HCT116 (cell line): ENCODE data around the gene CCDC192. TPM values are rescaled to one million over a fixed set of nuclear protein-coding genes. Genes with fewer than 3 reads are reported as not detected.

Experiments
- ATAC-seq: fragments of 200-7000 bp; cut with Tn5 transposase; 2 replicates; pipeline ENCODE4 v1.9.1; 2020; ENCODE audit warnings: mild to moderate bottlenecking, moderate library complexity
- BruUV-seq: library from RNA; stranded (reverse); fragments of 400-500 nt; replicated peaks from 2 replicates; lab custom pipeline; 2021; lab: Mats Ljungman, UMichigan
- CTCF ChIA-PET: fragments of 300-600 bp; sonication (Branson Sonifier 250); formaldehyde crosslinking; loops from one replicate; lab custom pipeline; 2021; ENCODE audit warnings: antibody characterized with exemption; lab: Charles Lee
- POLR2A ChIA-PET: fragments of 300-600, 350-600 bp; sonication (Branson Sonifier 250); formaldehyde crosslinking; loops from one replicate; lab custom pipeline; 2021; ENCODE audit warnings: antibody characterized with exemption; lab: Charles Lee
- RAD21 ChIA-PET, 2 experiments: fragments of 300-600 bp; sonication (Branson Sonifier 250); formaldehyde crosslinking; loops; one replicate each; lab custom pipeline; 2023; ENCODE audit warnings: low total read pairs in 2 of 2; ENCODE audit not compliant: uncharacterized antibody in 2 of 2, unreplicated experiment in 2 of 2, low non-redundant PET in 1 of 2; lab: Charles Lee
- DNase-seq: peaks from one replicate; pipeline ENCODE4 v3.0.0-alpha.2; 2010; ENCODE audit warnings: low read depth, low spot score
- H2AFZ ChIP-seq: fragments of 200-600 bp; shearing (Covaris generic), sonication (generic); 2 replicates; pipeline ENCODE4 v1.6.1; 2017; ENCODE audit warnings: low read depth, mixed run types, mixed read lengths, antibody characterized with exemption, low read length; ENCODE audit not compliant: poor library complexity, severe bottlenecking
- H3K27ac ChIP-seq: 2 replicates; pipeline ENCODE4 v1.5.1; 2012; ENCODE audit warnings: low read depth, low read length
- H3K27me3 ChIP-seq: fragments of 200-600 bp; sonication (generic); 2 replicates; pipeline ENCODE4 v1.6.1; 2016; ENCODE audit warnings: mixed run types, low read length, mixed read lengths; ENCODE audit not compliant: insufficient read depth
- H3K36me3 ChIP-seq, 2 experiments: fragments of 200-500 bp in 1 of 2; fragments of 200-600 bp in 1 of 2; sonication (Bioruptor generic) in 1 of 2; sonication (generic) in 1 of 2; 2 replicates each; pipeline versions ENCODE4 v1.5.1 to v1.6.1; 2014 to 2016; ENCODE audit warnings: low read length in 2 of 2, inconsistent platforms in 1 of 2, mixed read lengths in 1 of 2, mixed run types in 1 of 2; ENCODE audit not compliant: insufficient read depth in 2 of 2, control insufficient read depth in 1 of 2
- H3K4me1 ChIP-seq, 2 experiments: fragments of 200-600 bp in 1 of 2; sonication (generic) in 1 of 2; 2 replicates each; pipeline versions ENCODE4 v1.5.1 to v1.6.1; 2012 to 2017; ENCODE audit warnings: low read length in 2 of 2, inconsistent platforms in 1 of 2, mild to moderate bottlenecking in 1 of 2, mixed read lengths in 1 of 2, mixed run types in 1 of 2, moderate library complexity in 1 of 2; ENCODE audit not compliant: insufficient read depth in 2 of 2, control insufficient read depth in 1 of 2
- H3K4me2 ChIP-seq: fragments of 200-600 bp; sonication (generic); 2 replicates; pipeline ENCODE4 v1.6.1; 2017; ENCODE audit warnings: mixed run types, low read length, mixed read lengths
- H3K4me3 ChIP-seq, 2 experiments: fragments of 200-600 bp in 1 of 2; sonication (generic) in 1 of 2; replicated peaks in 1 of 2; 2 replicates each; pipeline ENCODE4 v1.5.1; 2011 to 2016; ENCODE audit warnings: low read length in 2 of 2, control low read depth in 1 of 2, low read depth in 1 of 2, mild to moderate bottlenecking in 1 of 2, mixed read lengths in 1 of 2, mixed run types in 1 of 2
- H3K79me2 ChIP-seq: fragments of 200-600 bp; sonication (generic); 2 replicates; pipeline ENCODE4 v1.6.1; 2017; ENCODE audit warnings: mild to moderate bottlenecking, mixed run types, low read length, moderate library complexity, mixed read lengths; ENCODE audit not compliant: insufficient read depth
- H3K9ac ChIP-seq: fragments of 200-600 bp; sonication (generic); 2 replicates; pipeline ENCODE4 v1.6.1; 2016; ENCODE audit warnings: low read length, mixed read lengths
- H3K9me2 ChIP-seq: fragments of 200-600 bp; sonication (generic), shearing (Covaris generic); 2 replicates; pipeline ENCODE4 v1.6.1; 2017; ENCODE audit warnings: mixed run types, mild to moderate bottlenecking, moderate library complexity; ENCODE audit not compliant: insufficient read depth
- H3K9me3 ChIP-seq, 2 experiments: fragments of 200-500 bp in 1 of 2; fragments of 200-600 bp in 1 of 2; sonication (Bioruptor generic) in 1 of 2; sonication (generic) in 1 of 2; 2 replicates each; pipeline ENCODE4 v1.6.1; 2014 to 2017; ENCODE audit warnings: low read length in 2 of 2, mixed read lengths in 2 of 2, inconsistent platforms in 1 of 2, low read depth in 1 of 2, mild to moderate bottlenecking in 1 of 2, mixed run types in 1 of 2, moderate library complexity in 1 of 2; ENCODE audit not compliant: control insufficient read depth in 1 of 2, insufficient read depth in 1 of 2
- H4K20me1 ChIP-seq: fragments of 200-600 bp; sonication (generic), shearing (Covaris generic); 2 replicates; pipeline ENCODE4 v1.6.1; 2017; ENCODE audit warnings: mixed run types, mild to moderate bottlenecking, moderate library complexity; ENCODE audit not compliant: insufficient read depth
- CBX3 ChIP-seq: IDR thresholded peaks from 2 replicates; pipeline ENCODE4 v1.6.1; 2012; ENCODE audit warnings: low read depth
- CEBPB ChIP-seq: IDR thresholded peaks from 2 replicates; pipeline ENCODE4 v1.6.1; 2012; ENCODE audit warnings: low read depth
- EGR1 ChIP-seq: IDR thresholded peaks from 2 replicates; pipeline ENCODE4 v1.6.1; 2012; ENCODE audit warnings: low read depth
- EZH2 ChIP-seq: fragments of 200-600 bp; sonication (generic); IDR thresholded peaks from 2 replicates; pipeline ENCODE4 v1.6.1; 2017; ENCODE audit warnings: antibody characterized with exemption, mixed run types
- EZH2phosphoT487 ChIP-seq: fragments of 200-600 bp; IDR thresholded peaks from 2 replicates; pipeline ENCODE4 v1.6.1; 2018; ENCODE audit warnings: antibody characterized with exemption, borderline replicate concordance
- FOSL1 ChIP-seq: IDR thresholded peaks from 2 replicates; pipeline ENCODE4 v1.6.1; 2012; ENCODE audit warnings: low read depth
- POLR2A ChIP-seq: IDR thresholded peaks from 2 replicates; pipeline ENCODE4 v1.7.0; 2011; ENCODE audit warnings: borderline replicate concordance; ENCODE audit not compliant: insufficient read depth, insufficient read length; ENCODE audit errors: extremely low read depth
- POLR2AphosphoS5 ChIP-seq: IDR thresholded peaks from 2 replicates; pipeline ENCODE4 v1.6.1; 2011; ENCODE audit warnings: mild to moderate bottlenecking, low read depth, low read length, moderate library complexity
- RAD21 ChIP-seq: IDR thresholded peaks from 2 replicates; pipeline ENCODE4 v1.6.1; 2012; ENCODE audit warnings: low read depth, mild to moderate bottlenecking
- SRF ChIP-seq: IDR thresholded peaks from 2 replicates; pipeline ENCODE4 v1.6.1; 2012; ENCODE audit warnings: low read depth
- TCF7L2 ChIP-seq: IDR thresholded peaks from 2 replicates; pipeline ENCODE4 v1.7.0; 2011; ENCODE audit warnings: borderline replicate concordance, inconsistent platforms; ENCODE audit not compliant: insufficient read depth, insufficient read length; ENCODE audit errors: extremely low read depth
- YY1 ChIP-seq: IDR thresholded peaks from 2 replicates; pipeline ENCODE4 v1.6.1; 2011; ENCODE audit warnings: low read length, low read depth, moderate library complexity, mild to moderate bottlenecking; ENCODE audit not compliant: insufficient replicate concordance; ENCODE audit errors: extremely low read depth
- ZBTB33 ChIP-seq: IDR thresholded peaks from 2 replicates; pipeline ENCODE4 v1.6.1; 2011; ENCODE audit warnings: mild to moderate bottlenecking, low read length, moderate library complexity; ENCODE audit not compliant: insufficient replicate concordance; ENCODE audit errors: extremely low read depth
- ZFX ChIP-seq: fragments of 450-650 bp; IDR thresholded peaks from 2 replicates; pipeline ENCODE4 v1.6.1; 2017
- intact Hi-C: fragments of 100-400 bp; cut with micrococcal nuclease; formaldehyde crosslinking; loops from 2 replicates; pipeline ENCODE4 v1.10.0; 2022
- total RNA-seq: library from RNA; stranded (reverse); gene quantifications from one replicate; pipeline ENCODE4 v1.2.1, GENCODE V29; 2021; ENCODE audit not compliant: unreplicated experiment

CCDC192 gene
- total RNA-seq, 1 experiment from 2014 or later = not detected

- peak overlapping the region; percentile 5 for H2AFZ ChIP-seq
- no peaks in the 10 kb centered on the region for H3K9me2 ChIP-seq
- H3K79me2 ChIP-seq = no peaks in the 10 kb centered on the region
- no peaks in the 10 kb centered on the region for H3K36me3 ChIP-seq
- no peaks in the 10 kb centered on the region for H3K27me3 ChIP-seq
- ATAC-seq (no peak), DNase-seq (no peak)
- ChIA-PET RAD21 (no interaction called here), POLR2A (no interaction called here), CTCF (no interaction called here)
- H3K4me3 ChIP-seq = no peak overlapping the region
- H3K4me2 ChIP-seq = no peak overlapping the region
- H3K9ac ChIP-seq = no peak overlapping the region
- no peaks in the 10 kb centered on the region for H3K9me3 ChIP-seq
- no peak for TF ChIP-seq POLR2A
- no peak for TF ChIP-seq ZFX
- no peak for TF ChIP-seq ZBTB33
- TF ChIP-seq SRF = no peak
- TF ChIP-seq YY1 = no peak
- TF ChIP-seq EZH2 = no peak
- TF ChIP-seq EZH2phosphoT487 = no peak
- no peak for TF ChIP-seq CBX3
- no peak for TF ChIP-seq TCF7L2
- TF ChIP-seq EGR1 = no peak
- TF ChIP-seq CEBPB = no peak
- TF ChIP-seq FOSL1 = no peak
- TF ChIP-seq RAD21 = no peak
- TF ChIP-seq POLR2AphosphoS5 = no peak
- H3K27ac ChIP-seq = no peak overlapping the region
- H3K4me1 ChIP-seq = no peaks in the 10 kb centered on the region
- intact Hi-C loops = no loop called here
- no TSS peak for BruUV-seq
- no peaks in the 10 kb centered on the region for H4K20me1 ChIP-seq
Measured at GRCh38 chr5:127838661-127839060, 135.5 kb downstream of the CCDC192 start.
